Stimulated activated CD8-positive, alpha-beta memory T cell treated with anti-CD3 and anti-CD28 coated beads, Interleukin-4, amount 100 ng/mL, for 4 hours (primary cell): ENCODE results near the gene BCAS3.

Experiments
- DNase-seq, 2 donors: peaks; one replicate each; pipeline ENCODE4 v3.0.0-alpha.2; 2020; ENCODE audit warnings: low read depth in 2 of 2, low spot score in 1 of 2

BCAS3 gene

GRCh38 chr17:61280851-61281250 lies 603.2 kb downstream of the BCAS3 start:
- DNase-seq, result no peak

GRCh38 chr17:61282377-61282776 lies 604.7 kb downstream of the BCAS3 start:
- DNase-seq, result no peak

GRCh38 chr17:61283043-61283442 lies 605.4 kb downstream of the BCAS3 start:
- no peak for DNase-seq

- DNase-seq, result no peak
Measured at GRCh38 chr17:61284174-61284573, 606.5 kb downstream of the BCAS3 start.

GRCh38 chr17:61284746-61285145 lies 607.1 kb downstream of the BCAS3 start:
- DNase-seq, result no peak

- DNase-seq, result no peak
Measured at GRCh38 chr17:61285526-61286320, 608.1 kb downstream of the BCAS3 start.

GRCh38 chr17:61286449-61286848 lies 608.8 kb downstream of the BCAS3 start:
- no peak for DNase-seq

GRCh38 chr17:61289408-61290385 lies 612.0 kb downstream of the BCAS3 start:
- DNase-seq, result no peak

- DNase-seq, result no peak
Measured at GRCh38 chr17:61291451-61292285, 614.0 kb downstream of the BCAS3 start.

- DNase-seq, result no peak
Measured at GRCh38 chr17:61294286-61294685, 616.6 kb downstream of the BCAS3 start.

GRCh38 chr17:61294777-61295176 lies 617.1 kb downstream of the BCAS3 start:
- no peak for DNase-seq

GRCh38 chr17:61296058-61296457 lies 618.4 kb downstream of the BCAS3 start:
- no peak for DNase-seq

- no peak for DNase-seq
Measured at GRCh38 chr17:61299517-61300513, 622.2 kb downstream of the BCAS3 start.

GRCh38 chr17:61302953-61303816 lies 625.5 kb downstream of the BCAS3 start:
- no peak for DNase-seq

- no peak for DNase-seq
Measured at GRCh38 chr17:61303817-61304096, 626.1 kb downstream of the BCAS3 start.

GRCh38 chr17:61305024-61305423 lies 627.4 kb downstream of the BCAS3 start:
- no peak for DNase-seq

GRCh38 chr17:61306003-61306402 lies 628.4 kb downstream of the BCAS3 start:
- DNase-seq, result no peak

- no peak for DNase-seq
Measured at GRCh38 chr17:61307905-61308886, 630.5 kb downstream of the BCAS3 start.
